CD4-positive, alpha-beta T cell treated with Interleukin-17A for 4 hours (primary cell): ENCODE measurements around the gene SNAI3.
A peak's percentile ranks its signal among the peaks of the same experiment; 100 is the strongest.

ENCODE experiments used
- DNase-seq: peaks from one replicate; pipeline ENCODE4 v3.0.0-alpha.2; 2020; ENCODE audit warnings: mixed read lengths

The SNAI3 gene

DNA sequence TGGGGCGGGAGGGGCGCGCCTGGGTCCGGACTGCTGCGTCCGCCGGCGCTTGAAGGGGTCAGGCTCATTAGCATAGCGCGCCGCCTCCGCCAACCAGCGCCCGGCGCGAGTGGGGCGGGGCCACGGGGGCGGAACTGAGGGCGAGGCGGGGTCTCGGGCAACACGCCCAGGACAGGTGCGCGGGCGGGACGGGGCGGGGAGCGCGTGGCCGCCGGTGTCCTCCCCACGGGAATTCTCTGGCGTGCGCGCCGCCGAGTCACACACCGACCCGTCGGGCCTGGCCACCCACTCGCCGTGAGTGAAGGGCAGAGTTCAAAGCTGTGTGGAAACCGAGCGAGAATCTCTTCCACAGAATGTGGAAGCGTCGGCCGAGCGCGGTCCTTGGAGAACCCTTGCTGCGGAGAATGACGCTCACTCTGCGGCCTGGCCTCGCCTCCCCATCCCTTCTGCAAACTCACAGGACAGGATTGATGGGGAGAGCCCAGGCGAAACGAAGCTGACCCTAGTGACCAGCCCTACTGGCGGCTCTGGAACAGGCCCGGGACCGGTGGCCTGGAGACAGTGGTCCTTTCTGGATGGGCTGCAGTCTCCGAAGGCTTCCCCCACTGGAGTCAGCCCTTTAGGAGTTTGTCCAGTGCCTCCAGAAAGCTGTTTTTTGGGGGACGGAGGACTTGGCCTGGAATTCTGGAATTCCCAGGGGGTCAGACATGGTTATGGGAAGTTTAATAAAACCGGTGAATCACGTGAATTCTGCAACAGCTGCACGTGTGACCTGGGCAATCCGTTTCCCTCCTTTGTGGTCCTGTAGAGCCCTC lies at the start of gene SNAI3:
SNAI3 (minus strand) TSS at position 69 of the 815 bp plus-strand sequence. CDS start 101 bp downstream, outside the sequence.
- peak; percentile 89 for DNase-seq

- no peak for DNase-seq
Measured at GRCh38 chr16:88736088-88736487, 49.8 kb upstream of the SNAI3 start.

DNA sequence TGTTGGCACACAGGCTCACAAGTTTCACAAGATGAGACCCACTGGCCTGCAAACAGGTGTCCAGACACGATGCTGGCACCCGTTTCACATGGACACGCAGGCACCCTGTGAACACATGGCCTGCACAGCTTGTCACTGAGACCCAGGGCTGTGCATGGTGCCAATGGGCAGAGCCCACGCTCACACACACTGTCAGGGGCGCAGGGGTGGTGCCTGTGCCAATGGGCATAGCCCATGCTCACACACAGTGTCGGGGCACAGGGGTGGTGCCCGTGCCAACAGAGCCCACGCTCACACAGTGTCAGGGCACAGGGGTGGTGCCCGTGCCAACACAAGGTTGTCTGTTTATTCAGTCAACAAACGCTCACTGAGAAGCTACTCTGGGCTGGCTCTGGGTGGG lies 49.3 kb upstream of the SNAI3 start:
- no peak for DNase-seq

GRCh38 chr16:88735121-88735520 lies 48.8 kb upstream of the SNAI3 start:
- DNase-seq: no peak

GRCh38 chr16:88734361-88734728 lies 48.0 kb upstream of the SNAI3 start:
- no peak for DNase-seq

GRCh38 chr16:88733630-88734360 lies 47.5 kb upstream of the SNAI3 start:
- no peak for DNase-seq

GRCh38 chr16:88732961-88733294 lies 46.6 kb upstream of the SNAI3 start:
- DNase-seq: no peak

- DNase-seq: no peak
Measured at GRCh38 chr16:88732172-88732960, 46.1 kb upstream of the SNAI3 start.

GRCh38 chr16:88731699-88732098 lies 45.4 kb upstream of the SNAI3 start:
- no peak for DNase-seq

DNA sequence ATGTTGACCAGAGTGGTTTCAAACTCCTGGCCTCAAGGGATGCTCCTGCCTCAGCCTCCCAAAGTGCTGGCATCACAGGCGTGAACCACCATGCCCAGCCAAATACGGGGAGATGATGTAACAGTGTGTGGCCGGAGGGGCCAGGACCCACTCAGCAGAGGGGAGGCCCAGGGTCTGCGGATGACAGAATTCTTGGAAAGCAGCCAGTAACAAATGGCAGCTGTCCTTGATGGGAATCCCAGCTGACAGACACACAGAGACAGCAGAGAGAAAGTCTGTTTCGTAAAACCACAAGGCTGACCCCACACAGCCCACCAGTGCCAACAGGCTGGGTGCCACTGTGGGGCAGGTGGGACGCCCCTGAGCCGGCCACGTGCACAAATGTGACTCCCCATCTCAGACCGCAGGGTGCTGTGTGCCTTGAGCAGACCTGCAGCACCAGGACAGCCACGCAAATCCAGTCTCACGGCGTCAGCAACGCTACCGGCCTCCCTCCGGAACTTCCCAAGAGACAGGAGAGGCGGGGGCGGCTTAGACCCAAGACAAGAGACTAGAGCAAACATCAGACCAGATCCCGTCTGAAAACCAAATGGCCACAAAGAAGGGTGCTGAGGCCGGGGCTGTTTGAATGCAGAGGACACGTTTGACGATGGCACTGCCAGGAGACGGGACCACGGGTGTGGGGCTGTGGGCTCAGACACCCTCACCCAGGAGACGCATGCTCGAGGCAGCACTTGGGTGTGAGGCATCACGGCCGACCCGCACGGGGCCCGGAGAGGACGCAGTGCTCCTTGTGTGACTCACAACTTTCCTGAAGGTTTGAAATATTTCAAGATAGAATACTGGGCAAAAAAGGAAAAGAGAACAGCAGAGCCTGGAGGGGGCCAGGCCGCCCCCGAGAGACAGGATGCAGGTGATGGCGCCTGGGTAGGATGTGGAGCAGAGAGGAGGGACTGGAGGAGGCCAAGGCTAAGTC lies 44.6 kb upstream of the SNAI3 start:
- no peak for DNase-seq

GRCh38 chr16:88727871-88728270 lies 41.6 kb upstream of the SNAI3 start:
- DNase-seq: no peak

- no peak for DNase-seq
Measured at GRCh38 chr16:88726981-88727380, 40.7 kb upstream of the SNAI3 start.

- DNase-seq: no peak
Measured at GRCh38 chr16:88726408-88726749, 40.1 kb upstream of the SNAI3 start.

DNA sequence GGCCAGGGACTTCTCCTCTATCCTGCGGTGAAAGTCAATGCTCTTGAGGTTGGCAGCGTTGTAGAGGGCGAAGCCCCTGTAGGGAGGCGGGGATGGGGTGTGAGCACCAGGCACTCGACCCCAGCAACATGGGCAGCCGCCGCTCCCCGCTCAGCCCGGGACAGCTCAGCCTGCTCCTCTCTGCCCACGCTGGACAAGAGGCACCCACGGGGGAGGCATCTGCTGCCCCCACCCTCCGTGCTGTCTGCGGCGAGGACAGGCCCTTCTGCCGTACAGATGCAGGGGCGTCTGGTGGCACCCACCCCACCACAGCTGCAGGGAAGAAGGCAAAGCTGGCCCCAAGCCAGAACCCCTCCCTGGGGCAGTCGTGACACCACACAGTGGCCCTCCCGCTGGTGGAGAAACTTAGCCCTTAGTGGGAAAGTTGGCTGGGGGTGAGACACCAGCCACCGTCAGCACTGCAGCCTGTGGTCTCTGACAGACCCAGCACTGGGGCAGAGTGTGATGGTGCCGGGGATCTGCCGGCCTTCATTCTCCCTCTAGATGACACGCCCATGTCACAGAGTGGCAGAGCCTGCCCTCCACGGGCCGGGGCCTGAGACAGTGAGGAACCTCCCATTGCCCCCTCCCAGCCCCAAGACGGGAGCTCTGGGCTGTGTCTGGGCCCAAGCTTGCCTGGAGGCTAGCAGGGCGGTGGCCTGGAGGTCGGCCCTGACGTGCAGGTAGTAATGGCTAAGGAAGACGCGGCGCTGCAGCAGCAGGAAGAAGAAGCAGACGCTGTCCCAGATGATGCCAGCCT lies 39.5 kb upstream of the SNAI3 start:
- no peak for DNase-seq

DNA sequence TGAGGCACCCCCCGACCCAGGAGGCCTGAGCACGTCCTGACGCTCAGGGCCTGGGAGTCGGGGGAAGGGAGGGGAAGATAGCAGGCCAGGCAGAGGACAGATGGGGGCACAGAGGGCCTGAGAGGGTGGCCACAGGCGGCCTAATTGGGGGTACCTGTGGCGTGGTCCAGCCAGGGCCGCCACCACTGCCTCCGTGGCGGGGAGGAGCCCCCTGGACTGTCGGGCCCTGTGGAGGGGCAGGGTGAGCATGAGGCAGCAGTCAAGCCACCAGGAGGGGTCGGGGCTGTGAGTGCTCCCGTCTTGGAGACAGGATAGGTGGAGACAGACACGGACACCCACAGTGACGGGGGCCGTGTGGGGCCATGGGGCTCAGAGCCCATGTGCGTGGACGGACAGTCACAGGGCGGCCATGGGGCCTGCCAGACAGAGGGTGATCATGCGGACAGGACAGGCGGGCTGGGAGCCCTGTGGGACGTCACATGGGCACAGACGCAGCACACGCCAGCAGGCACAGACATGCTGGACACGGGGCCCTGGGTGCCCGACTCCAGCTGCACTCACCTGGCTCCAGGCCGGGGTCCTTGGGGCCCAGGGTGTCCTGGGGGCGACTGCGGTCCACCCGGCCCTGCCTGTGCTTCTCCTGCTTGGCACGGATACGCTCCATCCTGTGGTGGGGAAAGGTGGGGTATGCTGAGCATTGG lies 38.7 kb upstream of the SNAI3 start:
- no peak for DNase-seq

DNA sequence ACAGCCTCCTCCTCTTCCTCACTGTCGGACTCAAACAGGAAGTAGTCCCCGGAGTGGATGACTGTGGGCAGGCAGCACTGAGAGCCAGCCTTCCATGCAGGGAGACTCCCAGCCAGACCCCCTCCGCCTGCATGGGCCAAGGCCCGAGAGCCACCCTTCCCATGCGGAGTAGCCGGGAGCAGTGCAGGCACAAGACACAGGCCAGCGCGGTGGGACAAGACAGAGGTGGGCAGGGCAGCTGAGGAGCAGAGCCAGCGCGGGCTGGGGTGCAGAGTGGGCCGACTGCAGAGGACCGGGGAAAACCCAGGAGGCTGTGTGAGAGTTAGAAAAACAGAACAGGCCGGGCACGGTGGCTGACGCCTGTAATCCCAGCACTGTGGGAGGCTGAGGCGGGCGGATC lies 37.6 kb upstream of the SNAI3 start:
- DNase-seq: no peak

GRCh38 chr16:88723507-88723887 lies 37.2 kb upstream of the SNAI3 start:
- no peak for DNase-seq

DNA sequence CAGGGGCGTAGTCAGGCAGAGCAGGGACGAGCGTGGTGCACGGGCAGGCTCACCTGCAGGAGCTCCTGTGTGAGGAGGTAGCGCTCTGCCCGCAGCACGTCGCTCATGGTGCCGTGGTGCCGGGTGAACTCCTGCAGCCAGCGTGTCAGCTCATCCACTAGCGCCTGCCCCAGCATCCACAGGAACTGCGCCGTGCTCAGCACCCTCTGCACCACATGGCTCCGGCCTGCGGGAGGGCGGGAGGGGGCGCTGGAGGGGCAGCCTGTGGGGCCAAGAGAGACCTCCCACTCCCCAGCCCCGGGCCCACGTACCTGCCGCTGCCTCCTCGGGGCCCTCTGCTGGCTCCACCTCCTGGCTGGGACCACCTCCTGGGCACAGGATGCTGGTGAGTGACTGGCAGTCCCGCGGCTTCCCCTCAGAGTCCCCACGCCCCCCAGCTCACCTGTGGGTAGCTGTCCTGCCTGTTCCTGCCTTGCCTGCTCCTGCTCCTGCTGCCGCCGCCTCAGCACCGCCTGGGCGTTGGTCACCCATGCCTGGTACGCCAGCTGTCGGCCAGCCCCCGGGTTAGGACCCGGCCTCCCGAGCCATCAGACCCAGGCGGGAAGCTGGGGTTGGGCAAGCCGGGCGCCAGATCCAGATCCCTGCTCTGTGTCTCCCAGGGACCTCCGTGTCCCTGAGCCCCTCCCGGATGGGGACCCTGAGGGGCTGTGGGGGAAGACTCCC lies 36.6 kb upstream of the SNAI3 start:
- DNase-seq: no peak

DNA sequence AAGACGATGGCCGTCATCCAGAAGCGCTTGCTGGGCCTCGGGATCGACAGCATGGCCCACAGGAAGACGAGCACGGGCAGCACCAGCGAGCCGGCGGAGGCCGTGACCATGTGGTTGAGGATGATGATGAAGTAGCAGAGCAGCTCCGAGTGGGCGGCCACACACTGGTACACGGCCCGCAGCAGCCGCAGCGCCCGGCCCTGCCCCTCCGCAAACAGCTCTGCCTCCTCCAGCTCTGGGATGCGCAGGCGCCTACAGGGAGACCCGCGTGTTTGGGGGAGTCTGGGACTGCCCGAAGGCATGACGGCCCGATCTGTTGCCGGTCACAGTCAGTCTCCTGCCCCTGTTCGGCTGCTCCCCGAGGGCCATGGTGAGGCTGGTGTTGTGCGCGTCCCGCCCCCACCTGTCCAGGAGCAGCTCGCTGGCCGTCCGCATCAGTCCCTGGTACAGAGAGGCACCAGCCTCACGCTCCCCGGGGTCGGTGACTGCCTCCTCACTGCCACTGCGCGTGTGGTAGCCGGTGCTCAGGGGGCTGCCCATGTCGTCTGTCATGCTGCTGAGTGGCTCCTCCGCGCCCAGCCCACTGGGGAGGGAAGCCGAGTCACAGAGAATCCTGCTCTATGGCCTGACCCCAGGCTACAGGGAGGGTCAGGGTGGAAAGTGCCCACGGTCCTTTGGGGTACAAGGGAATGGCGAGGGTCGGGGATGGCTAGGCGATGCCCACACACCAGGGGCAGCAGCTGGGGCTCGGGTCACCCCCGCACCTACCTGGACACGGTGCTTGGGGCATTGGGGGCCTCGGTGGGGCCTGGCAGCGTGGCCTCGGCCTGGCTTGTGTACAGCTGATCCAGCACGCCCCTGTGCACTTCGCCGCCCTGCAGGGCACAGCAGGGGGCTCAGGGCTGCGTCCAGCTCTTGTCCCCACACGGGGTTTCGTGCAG lies 35.8 kb upstream of the SNAI3 start:
- DNase-seq: no peak
